HEK293 (cell line): ENCODE data around the gene GTF2IRD1.

ENCODE experiments used
- CTCF ChIA-PET: fragments of 350-600 bp; formaldehyde crosslinking; extraction: SDS; loops from one replicate; lab custom pipeline; 2021; ENCODE audit warnings: antibody characterized with exemption; lab: Yijun Ruan, JAX
- POLR2A ChIA-PET: fragments of 300-600 bp; formaldehyde crosslinking; extraction: SDS; loops from one replicate; lab custom pipeline; 2020; ENCODE audit warnings: antibody characterized with exemption, inconsistent platforms; lab: Yijun Ruan, JAX
- H3K27ac ChIP-seq: fragments of 200-500 bp; sonication (Bioruptor generic); 2 replicates; pipeline ENCODE4 v1.5.1; 2014; ENCODE audit warnings: low read depth, low read length, control low read depth, inconsistent platforms; ENCODE audit errors: extremely low read depth
- H3K36me3 ChIP-seq, 2 experiments: fragments of 200-500 bp in 1 of 2; sonication (Bioruptor generic) in 1 of 2; 1 replicate in 1 of 2; 2 replicates in 1 of 2; pipeline ENCODE4 v1.5.1; 2014 to 2017; ENCODE audit warnings: inconsistent platforms in 2 of 2, low read length in 2 of 2; ENCODE audit not compliant: control insufficient read depth in 2 of 2, insufficient read depth in 1 of 2
- H3K4me1 ChIP-seq: fragments of 200-500 bp; sonication (Bioruptor generic); 2 replicates; pipeline ENCODE4 v1.5.1; 2014; ENCODE audit warnings: mild to moderate bottlenecking, low read length, inconsistent platforms; ENCODE audit not compliant: control insufficient read depth, insufficient read depth
- H3K4me3 ChIP-seq: 2 replicates; pipeline ENCODE4 v1.5.1; 2011; ENCODE audit warnings: low read depth, mild to moderate bottlenecking, control low read depth, low read length, moderate library complexity
- H3K9me3 ChIP-seq: fragments of 200-500 bp; sonication (Bioruptor generic); 2 replicates; pipeline ENCODE4 v1.5.1; 2014; ENCODE audit warnings: low read depth, low read length, inconsistent platforms; ENCODE audit not compliant: control insufficient read depth, insufficient read depth
- EGR2 ChIP-seq: fragments of 450-650 bp; formaldehyde crosslinking; IDR thresholded peaks from 2 replicates; pipeline ENCODE4 v1.5.1; 2016; ENCODE audit warnings: low read depth, missing biosample characterization, missing genetic modification characterization
- GFI1B ChIP-seq: fragments of 450-650 bp; formaldehyde crosslinking; IDR thresholded peaks from 2 replicates; pipeline ENCODE4 v1.5.1; 2016; ENCODE audit warnings: missing biosample characterization, missing genetic modification characterization
- HOXD13 ChIP-seq: sonication (generic); formaldehyde crosslinking; IDR thresholded peaks from 2 replicates; pipeline ENCODE4 v1.8.0; 2022; ENCODE audit warnings: missing genetic modification reagents, borderline replicate concordance
- PATZ1 ChIP-seq: fragments of 450-650 bp; formaldehyde crosslinking; IDR thresholded peaks from 2 replicates; pipeline ENCODE4 v1.5.1; 2016; ENCODE audit warnings: missing biosample characterization, missing genetic modification characterization
- REPIN1 ChIP-seq: fragments of 450-650 bp; formaldehyde crosslinking; IDR thresholded peaks from 2 replicates; pipeline ENCODE4 v1.5.1; 2017; ENCODE audit warnings: missing biosample characterization, missing genetic modification characterization, low read depth
- SP2 ChIP-seq: fragments of 450-650 bp; formaldehyde crosslinking; IDR thresholded peaks from 2 replicates; pipeline ENCODE4 v1.5.1; 2016; ENCODE audit warnings: missing biosample characterization, missing genetic modification characterization
- WT1 ChIP-seq: fragments of 450-650 bp; formaldehyde crosslinking; IDR thresholded peaks from 2 replicates; pipeline ENCODE4 v1.5.1; 2016; ENCODE audit warnings: missing biosample characterization, missing genetic modification characterization
- ZBTB44 ChIP-seq: fragments of 450-650 bp; IDR thresholded peaks from 2 replicates; pipeline ENCODE4 v1.5.1; 2018; ENCODE audit warnings: missing biosample characterization, mild to moderate bottlenecking, missing genetic modification characterization
- ZFHX2 ChIP-seq: fragments of 450-650 bp; formaldehyde crosslinking; conservative IDR thresholded peaks from 2 replicates; pipeline ENCODE4 v1.5.1; 2016; ENCODE audit warnings: missing biosample characterization, missing genetic modification characterization
- ZFP41 ChIP-seq: fragments of 450-650 bp; formaldehyde crosslinking; IDR thresholded peaks from 2 replicates; pipeline ENCODE4 v1.5.1; 2016; ENCODE audit warnings: missing biosample characterization, missing genetic modification characterization, borderline replicate concordance
- ZIC2 ChIP-seq: fragments of 450-650 bp; formaldehyde crosslinking; IDR thresholded peaks from 2 replicates; pipeline ENCODE4 v1.5.1; 2016; ENCODE audit warnings: missing biosample characterization, missing genetic modification characterization
- ZNF10 ChIP-seq: fragments of 450-650 bp; formaldehyde crosslinking; IDR thresholded peaks from 2 replicates; pipeline ENCODE4 v1.5.1; 2017; ENCODE audit warnings: missing biosample characterization, missing genetic modification characterization
- ZNF184 ChIP-seq: fragments of 450-650 bp; IDR thresholded peaks from 2 replicates; pipeline ENCODE4 v1.5.1; 2018; ENCODE audit warnings: missing biosample characterization, mild to moderate bottlenecking, missing genetic modification characterization
- ZNF239 ChIP-seq: fragments of 450-650 bp; formaldehyde crosslinking; IDR thresholded peaks from 2 replicates; pipeline ENCODE4 v1.5.1; 2016; ENCODE audit warnings: missing biosample characterization, missing genetic modification characterization
- ZNF26 ChIP-seq: fragments of 450-650 bp; formaldehyde crosslinking; IDR thresholded peaks from 2 replicates; pipeline ENCODE4 v1.5.1; 2016; ENCODE audit warnings: missing biosample characterization, missing genetic modification characterization
- ZNF626 ChIP-seq: fragments of 450-650 bp; sonication (Bioruptor Pico); formaldehyde crosslinking; IDR thresholded peaks from 2 replicates; pipeline ENCODE4 v1.5.1; 2018; ENCODE audit warnings: missing biosample characterization, missing genetic modification characterization, inconsistent platforms
- ZNF707 ChIP-seq: fragments of 450-650 bp; formaldehyde crosslinking; IDR thresholded peaks from 2 replicates; pipeline ENCODE4 v1.5.1; 2016; ENCODE audit warnings: missing biosample characterization, missing genetic modification characterization
- ZNF777 ChIP-seq: fragments of 450-650 bp; formaldehyde crosslinking; IDR thresholded peaks from 2 replicates; pipeline ENCODE4 v1.5.1; 2017; ENCODE audit warnings: missing biosample characterization, missing genetic modification characterization, borderline replicate concordance
- ZSCAN23 ChIP-seq: fragments of 450-650 bp; formaldehyde crosslinking; IDR thresholded peaks from 2 replicates; pipeline ENCODE4 v1.5.1; 2016; ENCODE audit warnings: missing biosample characterization, missing genetic modification characterization
- TF ChIP-seq, protein P1 (sequence below): fragments of 450-650 bp; formaldehyde crosslinking; IDR thresholded peaks from 2 replicates; pipeline ENCODE4 v1.5.1; 2016; ENCODE audit warnings: missing biosample characterization, missing genetic modification characterization

GTF2IRD1 gene

DNA sequence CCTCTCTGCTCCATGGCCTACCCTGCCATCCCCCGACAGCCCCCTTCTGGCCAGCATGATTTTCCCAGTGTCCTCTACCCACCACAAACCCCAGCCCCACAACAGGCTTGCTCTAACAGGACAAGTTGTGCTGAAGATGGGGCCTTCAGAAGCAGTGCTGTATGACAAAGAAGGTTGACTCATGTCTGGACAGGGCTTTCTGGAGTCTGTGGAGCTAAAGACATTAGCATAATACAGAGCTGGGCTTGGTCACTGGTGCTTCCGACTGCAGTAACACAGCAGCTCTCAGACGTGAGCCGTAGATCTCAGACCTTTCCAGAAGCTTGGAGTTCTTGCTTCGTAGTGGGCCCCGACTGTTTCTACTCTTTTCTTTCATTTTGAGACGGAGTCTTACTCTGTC is 100.5 kb downstream of the GTF2IRD1 start (continued):
- TF ChIP-seq, protein P1, sequence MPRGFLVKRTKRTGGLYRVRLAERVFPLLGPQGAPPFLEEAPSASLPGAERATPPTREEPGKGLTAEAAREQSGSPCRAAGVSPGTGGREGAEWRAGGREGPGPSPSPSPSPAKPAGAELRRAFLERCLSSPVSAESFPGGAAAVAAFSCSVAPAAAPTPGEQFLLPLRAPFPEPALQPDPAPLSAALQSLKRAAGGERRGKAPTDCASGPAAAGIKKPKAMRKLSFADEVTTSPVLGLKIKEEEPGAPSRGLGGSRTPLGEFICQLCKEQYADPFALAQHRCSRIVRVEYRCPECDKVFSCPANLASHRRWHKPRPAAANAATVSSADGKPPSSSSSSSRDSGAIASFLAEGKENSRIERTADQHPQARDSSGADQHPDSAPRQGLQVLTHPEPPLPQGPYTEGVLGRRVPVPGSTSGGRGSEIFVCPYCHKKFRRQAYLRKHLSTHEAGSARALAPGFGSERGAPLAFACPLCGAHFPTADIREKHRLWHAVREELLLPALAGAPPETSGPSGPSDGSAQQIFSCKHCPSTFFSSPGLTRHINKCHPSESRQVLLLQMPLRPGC (tag by site-specific recombination), result no peak
- TF ChIP-seq ZNF626 (no peak), ZBTB44 (no peak), ZNF777 (tag by site-specific recombination) (no peak), ZFP41 (tag by site-specific recombination) (no peak), WT1 (tag by site-specific recombination) (no peak), ZIC2 (tag by site-specific recombination) (no peak)

DNA sequence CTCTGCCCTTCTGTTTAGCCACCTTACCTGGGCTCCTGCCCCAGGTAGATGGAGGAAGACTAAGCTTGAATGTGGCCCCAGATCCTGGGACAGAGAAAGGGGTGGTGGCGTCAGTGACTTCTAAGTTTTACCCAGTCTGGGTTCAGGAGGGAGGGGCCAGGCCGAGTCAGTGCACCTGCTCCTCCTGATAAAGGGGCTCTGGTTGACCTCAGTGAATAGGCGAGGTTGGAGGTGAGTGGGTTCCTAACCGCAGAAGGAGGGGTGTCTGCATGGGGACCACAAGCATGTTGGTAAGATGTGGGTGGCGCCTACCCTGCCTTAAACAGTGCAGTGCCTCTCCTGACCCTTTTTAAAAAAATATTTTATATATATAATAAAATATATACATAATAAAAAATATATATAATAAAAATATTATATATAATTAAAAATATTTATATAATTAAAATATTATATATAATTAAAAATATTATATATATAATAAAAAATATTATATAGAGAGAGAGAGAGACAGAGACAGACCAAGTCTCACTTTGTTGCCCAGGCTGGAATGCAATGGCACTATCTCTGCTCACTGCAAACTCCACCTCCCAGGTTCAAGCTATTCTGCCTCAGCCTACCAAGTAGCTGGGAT is 106.5 kb downstream of the GTF2IRD1 start:
- TF ChIP-seq ZNF184 (tag by site-specific recombination) (no peak), GFI1B (no peak), PATZ1 (no peak), ZFHX2 (tag by site-specific recombination) (no peak), ZNF239 (tag by site-specific recombination) (no peak), ZNF707 (tag by site-specific recombination) (no peak), REPIN1 (tag by site-specific recombination) (no peak), SP2 (tag by site-specific recombination) (no peak), HOXD13 (CRISPR knock-in tag) (no peak), ZSCAN23 (tag by site-specific recombination) (no peak), ZNF626 (no peak), EGR2 (tag by site-specific recombination) (no peak), ZNF26 (no peak), ZNF10 (no peak)
- no peaks in the 10 kb centered on the region for H3K4me1 ChIP-seq
- peaks cover 6 to 20% of the 10 kb centered on the region in 2 experiments; a peak in 2 of 3 replicates for H3K36me3 ChIP-seq
- H3K4me3 ChIP-seq, result no peak overlapping the region
- ChIA-PET CTCF (no interaction called here), POLR2A (no interaction called here)
- H3K9me3 ChIP-seq, result no peaks in the 10 kb centered on the region
- H3K27ac ChIP-seq, result no peak overlapping the region
